ENCODE results near the gene HTR7. TPM values are rescaled to one million over a fixed set of nuclear protein-coding genes. Genes with fewer than 3 reads are reported as not detected.

The HTR7 gene
- total and polyA plus RNA-seq, 2 of the 8 experiments (the other 6 are each of a cell fraction or from before 2014, with no cell fraction given), result 22.9 to 24.6 TPM

DNA sequence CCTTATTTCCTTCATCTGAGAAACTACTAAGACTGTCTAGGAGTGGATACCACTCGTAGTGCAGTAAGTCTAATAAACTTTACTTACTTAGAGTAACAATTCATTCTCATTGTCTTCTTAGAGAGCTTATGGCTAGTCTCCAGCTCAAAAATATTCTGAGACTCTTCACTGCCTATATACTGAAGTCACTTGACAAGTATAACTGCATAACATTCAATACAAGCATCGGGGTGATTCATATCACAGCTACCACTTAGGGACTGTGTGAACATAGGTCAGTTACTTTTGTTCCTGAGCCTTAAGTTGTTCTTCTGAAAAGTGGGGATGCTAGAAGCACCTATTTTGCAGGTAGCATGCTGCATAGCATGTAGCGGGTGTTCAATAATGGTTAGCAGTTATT, 111.0 kb downstream of the HTR7 start:
- H2BK15ac ChIP-seq (ENCODE audit: low read length), result no peak overlapping the region
- H3K9ac ChIP-seq (replicated peaks in 1 of 4; ENCODE audit: extremely low read depth in 1 of 4, low read depth in 3 of 4, low read length in 3 of 4), result no peak overlapping the region
- H3K4me1 ChIP-seq (replicated peaks in 1 of 4; ENCODE audit: control insufficient read depth in 3 of 4, insufficient read depth in 4 of 4, low read length in 3 of 4), result no peaks in the 10 kb centered on the region; a peak in 1 of 7 replicates
- no peak overlapping the region for H3K23ac ChIP-seq (ENCODE audit: insufficient read length)
- H3K14ac ChIP-seq (ENCODE audit: insufficient read length), result no peak overlapping the region
- no peak overlapping the region for H4K5ac ChIP-seq (ENCODE audit: insufficient read length, low read depth, low read length)
- 94% methylated on average over 3 of the region's 3 CpGs; no CpG with 5 or more reads in 1 of the 2 experiments for WGBS, 2 experiments (ENCODE audit: extremely low coverage in 1 of 2, insufficient coverage in 1 of 2, insufficient read length in 1 of 2, insufficient replicate concordance in 2 of 2, low coverage in 1 of 2, low lambda C conversion rate in 2 of 2, missing lambda C conversion rate in 1 of 2)
- no peak overlapping the region for H3K4me3 ChIP-seq (ENCODE audit: extremely low read depth in 1 of 4, insufficient read depth in 2 of 4, low read depth in 3 of 4, low read length in 4 of 4)
- no peak overlapping the region for H4K91ac ChIP-seq (replicated peaks; ENCODE audit: insufficient read length, low read length)
- no peak overlapping the region for H4K8ac ChIP-seq (ENCODE audit: extremely low read depth, insufficient read depth, low read length)
- no peak overlapping the region for H2BK20ac ChIP-seq (ENCODE audit: low read length)
- peaks cover 0 to 21% of the 10 kb centered on the region in 2 experiments; a peak in 1 of 4 replicates for H3K79me2 ChIP-seq (ENCODE audit: control insufficient read depth in 1 of 2, insufficient read depth in 2 of 2, low read length in 2 of 2)
- peaks cover 0 to 8% (median under 1%) of the 10 kb centered on the region in 4 experiments; a peak in 2 of 8 replicates for H3K36me3 ChIP-seq (ENCODE audit: control insufficient read depth in 2 of 4, insufficient read depth in 4 of 4, low read length in 3 of 4)
- H3K4ac ChIP-seq (replicated peaks; ENCODE audit: insufficient read length, low read depth, low read length), result no peak overlapping the region
- no peak for DNase-seq (ENCODE audit: low read depth in 1 of 2, low spot score in 2 of 2)
- no peak overlapping the region for H3K27ac ChIP-seq (ENCODE audit: low read depth, low read length)
- no peak for FAIRE-seq
- H2BK12ac ChIP-seq (ENCODE audit: low read depth, low read length), result no peak overlapping the region
- H2BK5ac ChIP-seq (ENCODE audit: low read depth, low read length), result no peak overlapping the region
- H2BK120ac ChIP-seq (replicated peaks; ENCODE audit: low read depth, low read length), result no peak overlapping the region
- ChIA-PET CTCF (ENCODE audit: partially characterized antibody) (interaction anchor here (0.6 to 8.1 kb wide), 9 partner anchors 9 to 165 kb away, joined by 3 to 79 read pairs (median 5); partner anchors contain the start of gene HTR7), POLR2A (ENCODE audit: partially characterized antibody) (no interaction called here)
- no peaks in the 10 kb centered on the region for H4K20me1 ChIP-seq (replicated peaks in 1 of 2; ENCODE audit: control insufficient read depth in 1 of 2, insufficient read depth in 2 of 2, low read length in 2 of 2)
- no peak overlapping the region for H3K18ac ChIP-seq (ENCODE audit: extremely low read depth, low read length)
- no peaks in the 10 kb centered on the region for H3K23me2 ChIP-seq (ENCODE audit: low read depth, low read length)
- no peaks in the 10 kb centered on the region for H3K9me3 ChIP-seq (ENCODE audit: insufficient read depth in 2 of 2, low read depth in 1 of 2, low read length in 1 of 2)
- H3K79me1 ChIP-seq (ENCODE audit: low read depth, low read length), result no peaks in the 10 kb centered on the region
- no peaks in the 10 kb centered on the region for H3K27me3 ChIP-seq (replicated peaks in 1 of 4; ENCODE audit: control insufficient read depth in 3 of 4, extremely low read depth in 1 of 4, insufficient read depth in 3 of 4, low read length in 3 of 4)
- no peak overlapping the region for H3K4me2 ChIP-seq (ENCODE audit: insufficient read depth in 1 of 2, low read depth in 2 of 2, low read length in 2 of 2)
- no peak overlapping the region for H2AFZ ChIP-seq (ENCODE audit: low read length)
- H2AK5ac ChIP-seq (ENCODE audit: low read depth, low read length), result no peak overlapping the region
- H3K56ac ChIP-seq (replicated peaks; ENCODE audit: insufficient read length, low read depth, low read length), result no peak overlapping the region
- no peak for TF ChIP-seq CEBPB (IDR thresholded peaks at IDR 0.05; ENCODE audit: low read depth, low read length)
- TF ChIP-seq SIX5 (IDR thresholded peaks at IDR 0.05; ENCODE audit: low read depth, low read length), result no peak
- TF ChIP-seq SP2 (IDR thresholded peaks at IDR 0.05; ENCODE audit: low read length), result no peak
- TF ChIP-seq CTBP2 (IDR thresholded peaks at IDR 0.05; ENCODE audit: borderline replicate concordance, insufficient read depth, insufficient read length, low read length), result no peak
- TF ChIP-seq, protein P1, sequence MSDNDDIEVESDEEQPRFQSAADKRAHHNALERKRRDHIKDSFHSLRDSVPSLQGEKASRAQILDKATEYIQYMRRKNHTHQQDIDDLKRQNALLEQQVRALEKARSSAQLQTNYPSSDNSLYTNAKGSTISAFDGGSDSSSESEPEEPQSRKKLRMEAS (IDR thresholded peaks at IDR 0.05), result no peak
- no peak for TF ChIP-seq CHD1 (IDR thresholded peaks at IDR 0.05; ENCODE audit: low read depth, low read length)
- TF ChIP-seq NRF1 (IDR thresholded peaks at IDR 0.05; ENCODE audit: low read depth, low read length), result no peak
- TF ChIP-seq POU5F1 (IDR thresholded peaks at IDR 0.05; ENCODE audit: low read depth, low read length), result no peak
- TF ChIP-seq HDAC2 (IDR thresholded peaks at IDR 0.05; ENCODE audit: borderline replicate concordance in 1 of 2, low read depth in 2 of 2, low read length in 2 of 2), result no peak
- no peak for TF ChIP-seq BRCA1 (IDR thresholded peaks at IDR 0.05; ENCODE audit: low read depth, low read length)
- no peak for TF ChIP-seq TCF12 (IDR thresholded peaks at IDR 0.05; ENCODE audit: low read depth, low read length)
- TF ChIP-seq FOSL1 (IDR thresholded peaks at IDR 0.05; ENCODE audit: insufficient read depth, low read depth, low read length), result no peak
- no peak for TF ChIP-seq RAD21 (IDR thresholded peaks at IDR 0.05 in 1 of 2, conservative IDR thresholded peaks at IDR 0.05 in 1 of 2; ENCODE audit: low read depth in 2 of 2, low read length in 2 of 2)
- TF ChIP-seq EP300 (IDR thresholded peaks at IDR 0.05; ENCODE audit: borderline replicate concordance in 1 of 2, low read depth in 2 of 2, low read length in 2 of 2), result no peak
